GM18517 (cell line): ENCODE results near the gene CTSO.
"Not testable (repeated sequence)": the region's sequence is repeated elsewhere in the genome, so short reads cannot be mapped to it uniquely, and the experiment has no call there.

ENCODE experiments used
- ATAC-seq: cut with Tn5 transposase; IDR thresholded peaks from one replicate; pipeline ENCODE4 v1.9.1; 2021; ENCODE audit warnings: mild to moderate bottlenecking, moderate library complexity; ENCODE audit not compliant: unreplicated experiment

Gene CTSO

GRCh38 chr4:155908187-155909139, 45.2 kb downstream of the CTSO start:
- peak; percentile 79 for ATAC-seq

DNA sequence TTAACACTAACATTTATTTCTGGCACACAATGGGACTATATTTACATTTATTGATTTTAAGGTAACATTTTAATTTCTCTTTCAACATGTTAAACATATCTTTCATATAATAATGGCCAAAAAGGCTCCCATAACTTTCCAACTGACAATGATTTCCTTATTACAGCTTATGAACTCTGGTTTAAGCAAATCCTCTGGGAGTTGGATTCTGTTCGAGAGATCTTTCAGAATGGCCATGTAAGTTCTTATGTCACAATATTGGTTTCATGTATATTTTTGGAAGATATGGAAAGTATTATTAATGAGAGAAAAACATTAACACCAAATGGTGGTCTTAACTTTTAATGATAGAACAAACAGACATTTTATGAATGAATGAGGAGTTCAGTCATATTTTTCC, 46.1 kb downstream of the CTSO start:
- no peak for ATAC-seq

DNA sequence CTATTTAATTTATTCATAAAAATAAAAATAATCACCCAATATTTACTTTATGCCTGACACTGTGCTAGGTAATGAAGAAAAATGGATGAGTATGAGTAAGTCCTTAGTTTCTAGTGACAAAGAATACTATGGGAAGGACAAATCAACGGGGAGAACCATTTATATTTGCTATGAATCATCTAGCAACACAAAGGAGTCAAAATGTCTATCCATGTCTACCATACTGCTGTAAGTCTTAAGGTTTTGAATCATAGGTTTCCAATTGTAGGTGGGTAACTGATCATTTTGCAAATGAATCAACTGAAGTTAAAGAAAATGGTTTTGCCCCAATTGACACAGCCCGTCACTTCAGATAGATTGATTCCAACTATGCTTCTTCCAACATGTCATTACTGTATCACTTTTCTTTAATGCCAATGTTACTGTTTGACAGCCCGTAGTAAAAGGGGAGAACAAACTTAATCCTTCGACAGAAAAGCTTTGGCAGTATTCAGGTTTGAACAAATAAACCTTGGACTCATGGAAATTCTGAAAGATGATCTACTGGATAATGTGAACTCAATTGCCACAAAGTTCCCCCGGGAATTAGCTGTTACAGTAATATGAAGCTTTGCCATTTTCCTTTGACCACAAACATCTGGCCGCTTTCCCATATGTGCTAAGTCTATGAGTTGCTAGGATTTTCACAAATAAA, 47.0 kb downstream of the CTSO start:
- no peak for ATAC-seq

DNA sequence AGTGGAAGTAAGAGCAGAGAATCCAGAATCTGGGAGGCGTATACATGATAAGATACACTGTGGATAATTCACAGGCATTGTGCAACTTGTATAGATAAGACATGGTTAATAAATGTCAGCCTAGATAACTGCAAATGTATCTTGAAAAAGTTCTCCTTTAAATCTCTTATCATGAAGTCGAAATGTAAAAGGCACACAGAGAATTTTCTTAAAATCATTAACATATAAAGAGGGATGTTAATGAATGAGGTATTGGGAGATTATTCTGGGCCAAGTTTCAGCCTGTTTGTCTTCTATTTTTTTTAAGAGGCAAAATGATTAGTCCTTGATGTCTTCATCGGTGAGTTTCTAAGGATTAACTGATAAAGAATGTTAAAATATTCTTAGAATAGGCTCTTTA, 49.3 kb downstream of the CTSO start:
- ATAC-seq = no peak

DNA sequence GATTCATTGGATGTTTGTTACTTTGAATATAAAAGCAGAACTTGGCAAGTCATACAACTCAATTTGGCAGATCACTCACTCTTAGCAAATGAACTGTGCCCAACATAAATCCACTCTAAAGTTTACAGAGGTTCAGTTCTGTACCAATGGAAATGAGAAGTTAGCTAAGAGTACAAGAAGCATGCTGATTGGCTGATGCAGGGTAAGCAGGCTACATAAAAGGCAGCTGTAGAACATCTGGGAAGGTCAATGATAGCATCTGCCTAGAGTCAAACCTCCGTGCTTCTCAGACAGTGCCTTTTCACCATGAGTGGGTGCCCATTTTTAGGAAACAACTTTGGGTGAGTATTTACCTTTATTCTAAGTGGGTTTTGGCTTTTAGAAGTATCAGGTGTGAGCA, 50.2 kb downstream of the CTSO start, which contains the start of gene TDO2:
TDO2 (plus strand) TSS at position 244 of the 400 bp plus-strand sequence; CDS start at position 307, 63 bp downstream.
- no peak for ATAC-seq

GRCh38 chr4:155901013-155901412, 52.7 kb downstream of the CTSO start:
- no peak for ATAC-seq

DNA sequence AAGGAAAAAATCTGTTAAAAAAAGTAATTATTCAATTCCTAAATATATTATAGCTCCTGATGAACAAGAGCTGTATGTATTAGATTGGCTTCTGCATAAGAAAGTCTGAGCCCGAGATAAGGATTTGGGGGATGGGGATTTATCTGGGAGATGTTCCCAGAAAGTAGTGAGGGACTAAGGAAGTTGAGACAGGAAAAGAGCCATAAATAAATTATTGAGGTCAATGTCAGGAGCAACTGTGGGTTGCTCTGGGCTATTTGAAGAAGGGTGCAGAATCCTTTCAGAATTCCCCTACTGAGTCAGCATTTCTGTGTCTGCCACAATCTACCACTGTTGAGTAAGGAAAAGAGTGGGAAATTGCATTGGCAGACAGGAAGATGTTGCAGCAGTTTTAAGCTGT, 53.3 kb downstream of the CTSO start:
- no peak for ATAC-seq

DNA sequence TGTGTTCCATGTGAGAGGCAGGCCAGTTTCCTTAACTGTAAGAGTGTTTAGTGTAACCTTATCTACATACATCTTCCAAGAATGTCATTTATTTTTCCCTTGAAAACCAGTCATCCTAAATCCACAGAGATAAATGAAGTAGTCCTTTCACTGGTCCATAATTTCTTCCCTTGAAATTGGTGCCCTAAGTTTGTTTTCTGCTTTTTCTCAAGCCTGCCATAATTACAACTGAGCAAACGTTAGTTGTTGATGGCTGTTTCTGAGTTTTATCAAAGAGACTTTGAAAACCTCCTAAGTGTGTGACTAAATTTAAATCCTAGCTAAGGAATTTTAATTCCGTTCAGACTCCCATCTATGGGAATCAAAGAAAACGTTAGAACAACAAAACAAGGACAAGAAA, 53.8 kb downstream of the CTSO start:
- no peak for ATAC-seq

DNA sequence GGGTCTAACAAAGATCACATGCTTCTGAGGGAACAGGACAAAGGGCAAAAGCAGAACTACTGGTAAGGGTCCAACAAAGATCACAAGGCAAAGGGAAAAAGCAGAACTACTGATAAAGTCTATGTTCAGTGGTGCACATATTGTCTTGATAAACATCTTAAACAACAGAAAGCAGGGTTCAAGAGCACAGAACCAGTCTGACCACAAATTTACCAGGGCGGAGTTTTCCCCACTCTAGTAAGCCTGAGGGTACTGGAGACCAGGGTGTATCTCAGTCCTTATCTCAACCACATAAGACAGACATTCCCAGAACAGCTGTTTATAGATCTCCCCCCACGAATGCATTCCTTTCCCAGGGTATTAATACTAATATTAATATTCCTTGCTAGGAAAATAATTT, 55.3 kb downstream of the CTSO start:
- not testable (repeated sequence) for ATAC-seq

DNA sequence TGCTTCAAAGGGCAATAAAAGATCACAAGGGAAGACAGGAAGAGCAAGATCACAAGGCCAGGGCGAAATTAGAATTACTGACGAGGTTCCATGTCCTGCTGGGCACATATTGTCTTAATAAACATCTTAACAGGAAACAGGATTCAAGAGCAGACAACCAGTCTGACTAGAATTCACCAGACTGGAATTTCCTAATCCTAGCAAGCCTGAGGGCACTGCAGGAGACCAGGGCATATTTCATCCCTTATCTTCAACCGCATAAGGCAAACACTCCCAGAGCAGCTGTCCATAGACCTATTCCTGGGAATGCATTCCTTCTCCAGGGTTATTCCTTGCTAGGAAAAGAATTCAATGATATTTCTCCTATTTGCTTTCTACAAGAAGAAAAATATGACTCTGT, 62.6 kb downstream of the CTSO start:
- no peak for ATAC-seq

DNA sequence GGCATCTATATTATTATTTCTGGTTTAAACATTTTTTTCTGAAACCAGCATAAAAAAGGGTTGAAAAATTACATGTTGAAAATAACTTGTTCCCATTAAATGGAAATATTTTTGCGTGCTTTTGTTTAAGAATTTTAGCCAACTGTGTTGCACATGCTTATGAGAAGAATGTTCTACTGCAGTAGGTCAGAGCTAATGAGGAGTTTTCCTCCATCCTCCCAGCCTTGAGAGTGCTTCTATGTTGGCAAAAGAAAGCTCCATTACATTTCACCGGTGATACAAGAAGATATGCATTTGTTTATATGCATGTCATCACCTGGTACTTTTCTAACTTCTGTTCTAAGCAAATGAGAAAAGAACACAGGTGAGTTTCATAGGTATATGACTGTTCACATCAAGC, 63.7 kb downstream of the CTSO start:
- ATAC-seq = no peak

DNA sequence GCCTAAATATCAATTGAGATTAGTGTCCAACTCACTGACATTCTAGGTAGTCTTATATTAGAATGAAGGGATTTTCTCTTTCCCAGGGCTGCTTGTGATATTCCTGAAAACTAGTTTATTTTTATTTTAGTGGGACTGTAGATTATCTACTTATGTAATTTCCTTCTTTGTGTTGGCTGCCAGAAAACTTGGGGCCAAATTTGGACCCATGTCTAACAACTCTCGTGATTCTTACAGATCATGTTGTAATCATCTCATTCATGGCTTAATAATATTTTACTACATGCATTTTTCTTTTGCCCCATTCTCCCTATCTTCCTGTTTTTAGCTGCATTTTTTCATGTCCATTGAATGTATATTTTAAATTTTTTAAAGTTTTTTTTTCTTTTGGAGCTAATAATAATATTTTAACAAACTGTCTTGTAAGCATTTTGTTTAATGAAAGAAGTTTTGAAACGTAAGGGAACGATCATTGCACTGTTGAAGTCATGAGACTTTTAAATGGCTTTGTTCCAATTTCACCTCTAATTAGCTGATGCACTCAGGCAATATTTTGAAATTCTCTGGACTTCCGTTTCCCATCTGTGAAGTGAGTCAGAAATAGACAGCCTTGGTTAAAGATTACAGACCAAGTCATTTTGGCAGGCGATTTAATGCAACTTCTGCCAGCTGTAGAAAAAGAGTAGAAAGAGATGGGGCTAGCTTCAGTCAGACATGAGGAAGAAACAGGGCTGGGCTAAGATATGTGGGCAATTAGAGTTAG, 64.5 kb downstream of the CTSO start:
- ATAC-seq = peak; percentile 96

GRCh38 chr4:155887847-155888570, 65.7 kb downstream of the CTSO start:
- no peak for ATAC-seq

DNA sequence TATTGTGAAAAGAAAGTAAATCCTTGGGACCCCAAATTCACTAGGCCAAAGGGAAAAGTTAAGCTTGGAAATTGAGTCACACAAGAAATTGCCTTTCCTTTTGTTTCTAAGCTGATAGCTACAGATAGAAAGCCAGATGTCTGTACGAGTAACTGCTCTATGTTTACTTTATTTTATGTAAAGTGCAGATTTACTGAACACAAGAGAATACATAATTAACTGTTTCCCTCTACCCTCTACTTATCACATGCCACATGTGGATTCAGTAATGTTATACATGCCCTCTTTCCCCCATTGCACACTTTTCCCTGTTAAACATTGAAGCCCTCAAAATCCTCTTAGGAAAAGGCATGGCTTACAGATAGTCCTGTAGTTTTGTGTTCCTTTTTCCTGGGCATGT, 66.6 kb downstream of the CTSO start:
- no peak for ATAC-seq

DNA sequence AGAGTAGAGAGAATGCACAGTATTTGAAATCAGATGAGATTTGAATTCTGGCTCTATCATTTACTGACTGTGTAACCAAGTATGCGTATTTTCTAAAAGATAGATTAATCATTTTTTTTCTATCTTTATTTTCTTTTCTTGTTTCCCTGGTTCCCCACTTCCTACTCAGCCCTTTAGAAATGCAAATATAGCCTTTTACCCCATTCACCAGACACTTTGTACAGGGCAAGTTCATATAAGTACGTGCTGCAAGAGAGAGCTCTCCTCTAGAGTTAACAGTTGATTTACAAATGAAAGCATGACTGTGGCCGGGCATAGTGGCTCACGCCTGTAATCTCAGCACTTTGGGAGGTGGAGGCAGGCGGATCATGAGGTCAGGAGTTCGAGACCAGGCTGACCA, 68.0 kb downstream of the CTSO start:
- ATAC-seq = no peak

DNA sequence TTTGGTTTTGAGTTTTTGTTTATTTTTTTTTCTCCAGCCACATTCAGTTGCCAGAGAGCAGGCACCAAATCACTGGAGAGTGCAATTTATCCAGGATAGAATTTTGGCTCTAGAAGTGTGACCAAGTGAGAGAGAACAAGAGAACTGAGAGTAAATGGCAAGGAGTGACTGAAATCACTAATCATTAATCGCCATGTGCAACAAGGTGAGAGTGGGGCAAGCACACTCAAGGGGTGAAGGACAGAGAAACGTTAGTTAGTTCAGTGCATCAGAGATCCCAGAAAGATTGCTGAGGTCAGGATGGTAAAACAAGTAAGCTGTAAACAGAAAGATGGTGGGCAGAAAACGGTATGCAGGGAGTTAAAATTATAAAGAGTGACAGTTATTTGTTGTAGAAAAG, 69.8 kb downstream of the CTSO start:
- no peak for ATAC-seq

DNA sequence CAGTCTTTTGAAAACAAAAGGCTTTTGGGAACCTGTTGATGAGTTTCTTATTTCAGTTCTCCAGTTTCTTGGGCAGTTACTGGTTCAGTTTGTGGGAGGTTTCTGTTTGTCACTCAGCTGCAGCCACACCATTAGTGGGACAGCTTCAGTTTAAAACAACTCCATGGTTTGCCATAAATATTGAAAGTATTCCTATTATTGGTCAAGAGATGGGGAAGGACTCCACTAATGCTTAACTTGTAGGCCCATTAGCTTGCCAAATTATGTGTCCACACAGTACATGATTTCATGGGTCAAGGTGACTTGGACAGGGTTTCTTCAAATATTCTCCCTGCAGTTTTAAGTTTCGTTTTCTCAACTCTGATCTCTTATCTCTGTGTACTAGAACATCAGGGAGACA, 72.1 kb downstream of the CTSO start:
- no peak for ATAC-seq

- ATAC-seq = no peak
These were observed 73.9 kb downstream of the CTSO start for GRCh38 chr4:155879767-155880166.

- no peak for ATAC-seq
These were observed 75.1 kb downstream of the CTSO start for GRCh38 chr4:155878611-155879010.

- ATAC-seq = no peak
These were observed 75.7 kb downstream of the CTSO start for GRCh38 chr4:155877971-155878370.

GRCh38 chr4:155875878-155876277, 77.8 kb downstream of the CTSO start:
- no peak for ATAC-seq
